GM19240 (cell line): ENCODE results near the gene THRAP3.
"Not testable (repeated sequence)": the region's sequence is repeated elsewhere in the genome, so short reads cannot be mapped to it uniquely, and the experiment has no call there.

Source experiments
- DNase-seq: peaks from one replicate; pipeline ENCODE4 v3.0.0; 2011; ENCODE audit warnings: low spot score; ENCODE audit not compliant: insufficient read length

The THRAP3 gene

GRCh38 chr1:36223996-36224536, at the start of gene THRAP3:
THRAP3 (plus strand) TSS chr1:36224443; CDS start chr1:36282564, 58,121 bp downstream.
- DNase-seq: peak; percentile 82

- DNase-seq: no peak
Observed at GRCh38 chr1:36174713-36175112, 49.5 kb upstream of the THRAP3 start.

GRCh38 chr1:36175137-36176095, 48.8 kb upstream of the THRAP3 start:
- DNase-seq: peak; percentile 57

- DNase-seq: no peak
Observed at GRCh38 chr1:36176106-36176949, 47.9 kb upstream of the THRAP3 start.

GRCh38 chr1:36177589-36178431, 46.4 kb upstream of the THRAP3 start:
- DNase-seq: no peak

- no peak for DNase-seq
Observed at GRCh38 chr1:36178471-36179219, 45.6 kb upstream of the THRAP3 start.

GRCh38 chr1:36179220-36179600, 45.0 kb upstream of the THRAP3 start:
- DNase-seq: no peak

- DNase-seq: no peak
Observed at GRCh38 chr1:36182734-36183133, 41.5 kb upstream of the THRAP3 start.

GRCh38 chr1:36183309-36183856, 40.9 kb upstream of the THRAP3 start:
- DNase-seq: no peak

GRCh38 chr1:36187800-36188593, 36.2 kb upstream of the THRAP3 start:
- DNase-seq: peak; percentile 82

GRCh38 chr1:36196805-36197204, 27.4 kb upstream of the THRAP3 start:
- DNase-seq: not testable (repeated sequence)

- no peak for DNase-seq
Observed at GRCh38 chr1:36198641-36199040, 25.6 kb upstream of the THRAP3 start.

- no peak for DNase-seq
Observed at GRCh38 chr1:36199934-36200741, 24.1 kb upstream of the THRAP3 start.

- no peak for DNase-seq
Observed at GRCh38 chr1:36203027-36203553, 21.2 kb upstream of the THRAP3 start.

- no peak for DNase-seq
Observed at GRCh38 chr1:36203554-36204346, 20.5 kb upstream of the THRAP3 start.

GRCh38 chr1:36204347-36204909, 19.8 kb upstream of the THRAP3 start:
- no peak for DNase-seq

GRCh38 chr1:36206323-36206858, 17.9 kb upstream of the THRAP3 start:
- DNase-seq: no peak
